Activated CD8-positive, alpha-beta memory T cell treated with anti-CD3 and anti-CD28 coated beads for 4 hours (primary cell): ENCODE data around the gene CAMTA1.

ENCODE experiments used
- DNase-seq, 2 donors: peaks; one replicate each; pipeline ENCODE4 v3.0.0-alpha.2; 2020; ENCODE audit warnings: low read depth in 2 of 2

The CAMTA1 gene

DNA sequence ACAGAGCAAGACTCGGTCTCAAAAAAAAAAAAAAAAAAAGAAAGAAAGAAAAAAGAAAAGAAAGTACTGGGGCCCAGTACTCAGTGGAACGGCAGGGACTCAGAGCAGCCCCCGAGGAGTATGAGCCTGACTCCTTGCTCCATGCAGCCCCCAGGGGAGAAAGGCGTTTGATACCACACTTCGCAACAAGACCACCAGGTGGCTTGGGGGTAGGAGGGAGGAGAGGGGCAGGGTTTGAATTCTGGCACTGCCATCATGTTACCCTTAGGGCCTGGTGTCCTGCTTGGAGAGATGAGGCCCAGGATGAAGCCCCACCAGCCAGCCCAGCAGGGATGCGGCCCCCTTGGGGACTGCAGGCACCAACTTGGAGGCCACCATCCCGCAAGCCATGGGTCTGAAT, 664.5 kb downstream of the CAMTA1 start:
- no peak for DNase-seq

GRCh38 chr1:7450838-7451237, 665.6 kb downstream of the CAMTA1 start:
- no peak for DNase-seq

- DNase-seq, result no peak
Observed at GRCh38 chr1:7453038-7453437, 667.8 kb downstream of the CAMTA1 start.

GRCh38 chr1:7454052-7454815, 669.0 kb downstream of the CAMTA1 start:
- no peak for DNase-seq

- no peak for DNase-seq
Observed at GRCh38 chr1:7454895-7455784, 669.9 kb downstream of the CAMTA1 start.

- DNase-seq, result no peak
Observed at GRCh38 chr1:7455796-7456721, 670.8 kb downstream of the CAMTA1 start.

DNA sequence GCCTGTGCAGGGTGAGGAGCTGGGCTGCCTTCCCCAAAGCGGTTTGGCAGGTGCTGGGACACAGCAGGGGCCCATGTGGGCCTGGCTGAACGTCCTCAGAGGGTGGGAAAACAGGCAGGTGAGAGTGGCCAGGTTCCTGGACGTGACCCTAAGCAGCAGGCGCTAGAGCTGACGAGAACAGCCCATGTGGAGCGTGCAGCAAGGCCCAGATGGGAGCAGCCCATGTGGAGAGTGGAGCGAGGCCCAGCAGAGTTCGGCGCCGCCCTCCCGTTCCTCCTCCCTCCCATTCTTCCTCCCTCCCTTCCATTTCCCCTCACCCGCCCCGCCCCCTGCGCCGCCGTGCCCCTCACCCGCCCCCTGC, 671.4 kb downstream of the CAMTA1 start:
- DNase-seq, result no peak

DNA sequence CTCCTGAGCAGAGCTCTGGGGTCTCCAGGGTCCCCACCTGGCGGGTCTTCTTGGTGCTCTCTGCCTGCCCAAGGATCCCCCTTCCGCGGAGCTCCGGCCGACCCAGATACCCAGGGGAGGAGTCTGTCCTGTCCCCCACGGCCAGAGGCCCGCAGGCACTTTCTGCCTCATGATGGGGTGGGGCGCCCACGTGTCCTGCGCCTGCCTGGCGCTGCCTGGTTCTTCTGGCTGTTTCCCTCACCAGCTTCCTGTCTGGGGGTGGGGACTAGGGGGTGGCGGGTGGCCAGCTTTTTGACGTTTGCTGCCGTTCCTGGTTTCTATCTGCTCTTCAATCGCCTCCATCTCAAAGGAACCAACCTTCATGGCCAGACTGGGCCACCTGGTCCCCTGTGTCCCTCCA, 672.6 kb downstream of the CAMTA1 start:
- DNase-seq, result no peak

DNA sequence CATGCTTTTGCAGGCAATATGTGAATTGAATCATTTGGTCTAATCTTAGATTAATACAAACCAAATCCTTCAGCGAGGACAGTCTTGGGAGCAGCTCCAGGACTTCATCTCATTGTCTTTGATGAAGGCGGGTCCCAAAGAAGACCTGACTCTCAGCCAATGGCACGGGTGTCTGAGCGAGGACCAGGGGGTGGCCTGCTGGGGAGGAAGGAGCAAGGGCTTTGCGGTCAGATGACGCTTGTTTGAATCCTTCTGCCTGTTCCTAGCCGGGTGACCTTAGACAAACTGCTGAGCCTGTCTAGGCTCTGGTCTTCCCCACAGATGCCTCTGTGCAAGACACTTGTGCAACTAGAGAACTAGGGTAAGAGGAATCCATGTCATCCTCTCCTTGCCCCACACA, 673.7 kb downstream of the CAMTA1 start:
- no peak for DNase-seq

GRCh38 chr1:7459914-7460313, 674.7 kb downstream of the CAMTA1 start:
- no peak for DNase-seq

DNA sequence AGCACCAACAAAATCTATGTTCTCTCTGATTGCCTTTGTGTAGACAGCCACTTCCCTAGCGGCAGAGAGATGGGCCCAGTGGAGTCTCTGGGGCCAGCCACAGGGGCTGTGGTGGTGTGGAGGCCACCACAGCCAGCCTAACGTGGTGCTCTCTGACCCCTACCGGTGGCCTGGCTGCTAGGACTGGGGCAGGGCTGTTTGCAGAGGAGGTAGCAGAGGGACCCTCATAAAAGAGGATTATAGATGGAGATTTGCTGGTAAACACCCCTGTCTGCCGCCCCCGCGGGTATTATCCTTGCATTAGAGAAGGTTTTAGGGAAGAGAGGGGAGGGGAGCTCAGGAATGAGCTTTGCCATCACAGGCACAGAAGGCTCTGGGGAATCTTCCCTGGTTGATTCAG, 675.6 kb downstream of the CAMTA1 start:
- DNase-seq, result no peak

DNA sequence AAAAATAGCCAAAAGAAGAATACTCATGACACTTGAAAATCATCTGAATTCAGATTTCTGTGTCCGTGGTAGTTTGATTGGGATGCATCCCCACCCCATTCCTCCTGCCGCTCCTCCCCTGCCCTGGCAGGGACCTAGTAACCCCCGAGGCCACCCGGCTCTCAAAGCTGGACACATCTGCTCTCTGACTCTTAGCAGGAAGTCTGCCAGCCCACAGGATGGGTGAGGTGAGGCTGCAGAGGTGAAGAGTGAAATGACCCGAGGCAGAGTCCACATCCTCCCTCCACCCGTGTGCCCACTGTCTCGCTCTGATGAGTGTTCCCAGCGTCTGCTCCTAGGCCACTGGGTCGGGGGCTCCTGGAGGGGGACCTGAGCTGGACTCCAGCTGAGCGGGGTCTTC, 677.4 kb downstream of the CAMTA1 start:
- no peak for DNase-seq

- no peak for DNase-seq
Observed at GRCh38 chr1:7463526-7463925, 678.3 kb downstream of the CAMTA1 start.

- no peak for DNase-seq
Observed at GRCh38 chr1:7464736-7465135, 679.5 kb downstream of the CAMTA1 start.

- DNase-seq, result no peak
Observed at GRCh38 chr1:7467476-7468175, 682.4 kb downstream of the CAMTA1 start.

- DNase-seq, result no peak
Observed at GRCh38 chr1:7468248-7468647, 683.0 kb downstream of the CAMTA1 start.

GRCh38 chr1:7469255-7469938, 684.1 kb downstream of the CAMTA1 start:
- no peak for DNase-seq

- no peak for DNase-seq
Observed at GRCh38 chr1:7470904-7471638, 685.8 kb downstream of the CAMTA1 start.

GRCh38 chr1:7471836-7472235, 686.6 kb downstream of the CAMTA1 start:
- no peak for DNase-seq
